HEK293T (cell line): ENCODE measurements around the gene IGSF3.

Experiments
- BHLHE40 ChIP-seq: fragments of 450-650 bp; IDR thresholded peaks from 2 replicates; pipeline ENCODE4 v1.6.1; 2016; ENCODE audit warnings: mild to moderate bottlenecking, moderate library complexity, borderline replicate concordance
- ELF4 ChIP-seq: fragments of 450-650 bp; IDR thresholded peaks from 2 replicates; pipeline ENCODE4 v1.6.1; 2017; ENCODE audit warnings: antibody characterized with exemption
- L3MBTL2 ChIP-seq: fragments of 450-650 bp; conservative IDR thresholded peaks from 2 replicates; pipeline ENCODE4 v1.6.1; 2016; ENCODE audit warnings: mild to moderate bottlenecking

- TF ChIP-seq L3MBTL2 (no peak), ELF4 (no peak), BHLHE40 (no peak)
These were observed 8.8 kb upstream of the IGSF3 start for GRCh38 chr1:116676291-116676690.
